Breast epithelium (tissue), 4 donors: Measurements from ENCODE around the gene STX3. TPM values are rescaled to one million over a fixed set of nuclear protein-coding genes. Genes with fewer than 3 reads are reported as not detected.

Experiments used
- DNase-seq, 2 donors: peaks; one replicate each; pipeline ENCODE4 v3.0.0-alpha.2; 2019; ENCODE audit warnings: low spot score in 2 of 2
- H3K27ac ChIP-seq, 2 donors: fragments of 200-600 bp; sonication (generic) in 1 of 2; one replicate each; pipeline ENCODE4 v1.5.1; 2016 to 2019; ENCODE audit warnings: mild to moderate bottlenecking in 1 of 2
- H3K27me3 ChIP-seq, 2 donors: fragments of 200-600 bp; sonication (generic) in 1 of 2; one replicate each; pipeline versions ENCODE4 v1.5.1 to v1.6.0; 2017 to 2019; ENCODE audit warnings: control low read depth in 1 of 2, mild to moderate bottlenecking in 1 of 2
- H3K36me3 ChIP-seq: fragments of 200-600 bp; one replicate; pipeline ENCODE4 v1.5.1; 2019
- H3K4me1 ChIP-seq, 2 donors: fragments of 200-600 bp; sonication (generic); one replicate each; pipeline ENCODE4 v1.5.1; 2016 to 2019; ENCODE audit warnings: control low read depth in 1 of 2
- H3K4me3 ChIP-seq, 3 donors: fragments of 200-600 bp; sonication (generic); 1 replicate in 2 of 3; 2 replicates in 1 of 3; pipeline ENCODE4 v1.5.1; 2016 to 2019; ENCODE audit warnings: mild to moderate bottlenecking in 3 of 3, moderate library complexity in 2 of 3
- H3K9me3 ChIP-seq, 2 donors: fragments of 200-600 bp; sonication (generic) in 1 of 2; one replicate each; pipeline ENCODE4 v1.5.1; 2016 to 2019; ENCODE audit warnings: control low read depth in 1 of 2
- CTCF ChIP-seq, 3 donors: fragments of 450-650 bp; IDR thresholded peaks; one replicate each; pipeline ENCODE4 v1.5.1; 2016 to 2017; ENCODE audit warnings: antibody characterized with exemption in 3 of 3, mild to moderate bottlenecking in 3 of 3, moderate library complexity in 3 of 3
- POLR2A ChIP-seq: fragments of 450-650 bp; IDR thresholded peaks from one replicate; pipeline ENCODE4 v1.6.1; 2016; ENCODE audit warnings: antibody characterized with exemption, mild to moderate bottlenecking, moderate library complexity
- POLR2AphosphoS5 ChIP-seq, 3 donors: sonication (generic); formaldehyde crosslinking; IDR thresholded peaks; one replicate each; pipeline ENCODE4 v1.6.1; 2017; ENCODE audit warnings: antibody characterized with exemption in 3 of 3
- intact Hi-C: fragments of 100-400 bp; cut with DNase I; formaldehyde crosslinking; loops from one replicate; pipeline ENCODE4 v1.15.1; 2023; ENCODE audit warnings: low total_unique reads
- total RNA-seq, 3 donors: library from RNA; depleted of rRNA; stranded (reverse); fragments of >200 nt; gene quantifications; one replicate each; pipeline ENCODE4 v1.1.0, GENCODE V29; 2016

Gene STX3
- total RNA-seq, 3 donors from 2014 or later, result 32.2 to 58.8 (median 53.7) TPM

- TF ChIP-seq POLR2A (no peak), POLR2AphosphoS5 (IDR thresholded peaks at IDR 0.05) (no peak), CTCF (IDR thresholded peaks at IDR 0.05) (no peak)
- no peak overlapping the region for H3K4me3 ChIP-seq
- no peaks in the 10 kb centered on the region for H3K36me3 ChIP-seq
- intact Hi-C loops, result no loop called here
- no peak overlapping the region for H3K27ac ChIP-seq
- no peak for DNase-seq
- H3K27me3 ChIP-seq, result no peaks in the 10 kb centered on the region
- no peaks in the 10 kb centered on the region for H3K4me1 ChIP-seq
- no peaks in the 10 kb centered on the region for H3K9me3 ChIP-seq
Measured at GRCh38 chr11:59769828-59770227, 14.7 kb downstream of the STX3 start.

- H3K9me3 ChIP-seq, result no peaks in the 10 kb centered on the region
- intact Hi-C loops, result no loop called here
- no peak overlapping the region for H3K27ac ChIP-seq
- no peak for DNase-seq
- H3K36me3 ChIP-seq, result no peaks in the 10 kb centered on the region
- no peaks in the 10 kb centered on the region for H3K4me1 ChIP-seq
- H3K4me3 ChIP-seq, result no peak overlapping the region
- TF ChIP-seq CTCF (IDR thresholded peaks at IDR 0.05) (no peak), POLR2AphosphoS5 (IDR thresholded peaks at IDR 0.05) (no peak), POLR2A (no peak)
- H3K27me3 ChIP-seq, result no peaks in the 10 kb centered on the region
Measured at GRCh38 chr11:59770319-59770718, 15.1 kb downstream of the STX3 start.

- DNase-seq, result no peak
- no peak overlapping the region for H3K27ac ChIP-seq
- H3K4me1 ChIP-seq, result no peaks in the 10 kb centered on the region
- intact Hi-C loops, result no loop called here
- H3K4me3 ChIP-seq, result no peak overlapping the region
- no peaks in the 10 kb centered on the region for H3K36me3 ChIP-seq
- H3K9me3 ChIP-seq, result no peaks in the 10 kb centered on the region
- TF ChIP-seq POLR2AphosphoS5 (IDR thresholded peaks at IDR 0.05) (no peak), CTCF (IDR thresholded peaks at IDR 0.05) (no peak), POLR2A (no peak)
- H3K27me3 ChIP-seq, result no peaks in the 10 kb centered on the region
Measured at GRCh38 chr11:59770869-59771268, 15.7 kb downstream of the STX3 start.

- no peak for TF ChIP-seq POLR2AphosphoS5 (IDR thresholded peaks at IDR 0.05)
- TF ChIP-seq POLR2A, result no peak
- no peak for TF ChIP-seq CTCF (IDR thresholded peaks at IDR 0.05)
- DNase-seq, result no peak
- no peak overlapping the region for H3K4me3 ChIP-seq
- no peaks in the 10 kb centered on the region for H3K9me3 ChIP-seq
- H3K4me1 ChIP-seq, result no peaks in the 10 kb centered on the region
- intact Hi-C loops, result no loop called here
- H3K27ac ChIP-seq, result no peak overlapping the region
- H3K36me3 ChIP-seq, result no peaks in the 10 kb centered on the region
- H3K27me3 ChIP-seq, result no peaks in the 10 kb centered on the region
Measured at GRCh38 chr11:59771605-59772004, 16.4 kb downstream of the STX3 start.

- Histone ChIP-seq H3K36me3 (no peaks in the 10 kb centered on the region), H3K27me3 (no peaks in the 10 kb centered on the region), H3K4me1 (no peaks in the 10 kb centered on the region), H3K27ac (no peak overlapping the region), H3K9me3 (no peaks in the 10 kb centered on the region), H3K4me3 (no peak overlapping the region)
- DNase-seq, result no peak
- no peak for TF ChIP-seq POLR2A
- TF ChIP-seq POLR2AphosphoS5 (IDR thresholded peaks at IDR 0.05), result no peak
- no peak for TF ChIP-seq CTCF (IDR thresholded peaks at IDR 0.05)
- intact Hi-C loops, result no loop called here
Measured at GRCh38 chr11:59773083-59773440, 17.9 kb downstream of the STX3 start.
